ENCODE measurements around the gene TSHZ2. TPM values are rescaled to one million over a fixed set of nuclear protein-coding genes. Genes with fewer than 3 reads are reported as not detected.

TSHZ2 gene
- total RNA-seq, 1 experiment from 2014 or later: 2.3 TPM

- Mint-ChIP-seq H3K27ac (ENCODE audit: low read depth, unreplicated experiment) (no peak overlapping the region), H3K4me3 (ENCODE audit: unreplicated experiment) (no peak overlapping the region), H3K36me3 (ENCODE audit: insufficient read depth, unreplicated experiment) (no peaks in the 10 kb centered on the region), H3K27me3 (ENCODE audit: insufficient read depth, unreplicated experiment) (no peaks in the 10 kb centered on the region), H3K4me1 (ENCODE audit: insufficient read depth, unreplicated experiment) (no peaks in the 10 kb centered on the region), H3K9me3 (ENCODE audit: unreplicated experiment) (no peaks in the 10 kb centered on the region)
- ChIA-PET CTCF (interaction anchor here (0.5 to 0.9 kb wide), 4 partner anchors 10 to 251 kb away, joined by 3 to 6 read pairs (median 4); no protein-coding TSS in a partner anchor), POLR2A (no interaction called here)
- BruUV-seq (replicated peaks): no TSS peak
- intact Hi-C loops (cut with micrococcal nuclease): no loop called here
- TF ChIP-seq CTCF (IDR thresholded peaks at IDR 0.05; ENCODE audit: unreplicated experiment): no peak
- DNase-seq (ENCODE audit: unreplicated experiment): no peak
Measured at GRCh38 chr20:53296451-53297153, 324.4 kb downstream of the TSHZ2 start.

- no peak for TF ChIP-seq CTCF (IDR thresholded peaks at IDR 0.05; ENCODE audit: unreplicated experiment)
- no peak for DNase-seq (ENCODE audit: unreplicated experiment)
- intact Hi-C loops (cut with micrococcal nuclease): no loop called here
- Mint-ChIP-seq H3K4me1 (ENCODE audit: insufficient read depth, unreplicated experiment) (no peaks in the 10 kb centered on the region), H3K9me3 (ENCODE audit: unreplicated experiment) (no peaks in the 10 kb centered on the region), H3K27me3 (ENCODE audit: insufficient read depth, unreplicated experiment) (no peaks in the 10 kb centered on the region), H3K36me3 (ENCODE audit: insufficient read depth, unreplicated experiment) (no peaks in the 10 kb centered on the region), H3K4me3 (ENCODE audit: unreplicated experiment) (no peak overlapping the region), H3K27ac (ENCODE audit: low read depth, unreplicated experiment) (no peak overlapping the region)
- ChIA-PET CTCF (interaction anchor here (0.6 to 0.9 kb wide), 2 partner anchors 21 to 250 kb away, joined by 3 to 4 read pairs; no protein-coding TSS in a partner anchor), POLR2A (no interaction called here)
- no TSS peak for BruUV-seq (replicated peaks)
Measured at GRCh38 chr20:53297154-53297529, 325.0 kb downstream of the TSHZ2 start.

- no peaks in the 10 kb centered on the region for H3K4me1 Mint-ChIP-seq (ENCODE audit: insufficient read depth, unreplicated experiment)
Measured at GRCh38 chr20:53298260-53298659, 326.1 kb downstream of the TSHZ2 start.

GRCh38 chr20:53298911-53299310 is 326.8 kb downstream of the TSHZ2 start:
- no peak for TF ChIP-seq CTCF (IDR thresholded peaks at IDR 0.05; ENCODE audit: unreplicated experiment)
- H3K4me1 Mint-ChIP-seq (ENCODE audit: insufficient read depth, unreplicated experiment): no peaks in the 10 kb centered on the region
- no peaks in the 10 kb centered on the region for H3K36me3 Mint-ChIP-seq (ENCODE audit: insufficient read depth, unreplicated experiment)
- no peaks in the 10 kb centered on the region for H3K27me3 Mint-ChIP-seq (ENCODE audit: insufficient read depth, unreplicated experiment)
- ChIA-PET CTCF (interaction anchor here (1.3 kb wide), 1 partner anchor 19 kb away, joined by 4 read pairs; no protein-coding TSS in a partner anchor), POLR2A (no interaction called here)
- intact Hi-C loops (cut with micrococcal nuclease): no loop called here
- H3K9me3 Mint-ChIP-seq (ENCODE audit: unreplicated experiment): no peaks in the 10 kb centered on the region
- no peak overlapping the region for H3K27ac Mint-ChIP-seq (ENCODE audit: low read depth, unreplicated experiment)
- no TSS peak for BruUV-seq (replicated peaks)
- DNase-seq (ENCODE audit: unreplicated experiment): no peak
- H3K4me3 Mint-ChIP-seq (ENCODE audit: unreplicated experiment): no peak overlapping the region

More at GRCh38 chr20:53298260-53298659, 326.1 kb downstream of the TSHZ2 start:
- no peaks in the 10 kb centered on the region for H3K9me3 Mint-ChIP-seq (ENCODE audit: unreplicated experiment)
- no peak for DNase-seq (ENCODE audit: unreplicated experiment)
- CTCF ChIA-PET: interaction anchor here (1.3 kb wide), 1 partner anchor 19 kb away, joined by 4 read pairs; no protein-coding TSS in a partner anchor
- H3K27me3 Mint-ChIP-seq (ENCODE audit: insufficient read depth, unreplicated experiment): no peaks in the 10 kb centered on the region
- no peaks in the 10 kb centered on the region for H3K36me3 Mint-ChIP-seq (ENCODE audit: insufficient read depth, unreplicated experiment)
- POLR2A ChIA-PET: no interaction called here
- BruUV-seq (replicated peaks): no TSS peak
- no peak overlapping the region for H3K27ac Mint-ChIP-seq (ENCODE audit: low read depth, unreplicated experiment)
- intact Hi-C loops (cut with micrococcal nuclease): no loop called here
- TF ChIP-seq CTCF (IDR thresholded peaks at IDR 0.05; ENCODE audit: unreplicated experiment): no peak
- H3K4me3 Mint-ChIP-seq (ENCODE audit: unreplicated experiment): no peak overlapping the region
